DMS53 (cell line): Measurements from ENCODE around the gene WBP4.
"Not testable (repeated sequence)": the region's sequence is repeated elsewhere in the genome, so short reads cannot be mapped to it uniquely, and the experiment has no call there.

Source experiments
- DNase-seq: peaks from one replicate; lab custom pipeline; 2025; lab: John Stamatoyannopoulos, UW

WBP4 gene

GRCh38 chr13:41061075-41061913 is at the start of gene WBP4:
TSS of gene WBP4 (plus strand) at chr13:41061509. CDS start at chr13:41061674, 165 bp downstream.
- peak; percentile 96 for DNase-seq

- no peak for DNase-seq
Measured at GRCh38 chr13:41012536-41012935, 48.8 kb upstream of the WBP4 start.

GRCh38 chr13:41013835-41014234 is 47.5 kb upstream of the WBP4 start:
- no peak for DNase-seq

GRCh38 chr13:41015920-41016319 is 45.4 kb upstream of the WBP4 start:
- DNase-seq = no peak

- peak; percentile 35 for DNase-seq
Measured at GRCh38 chr13:41017159-41017558, 44.1 kb upstream of the WBP4 start.

- peak; percentile 63 for DNase-seq
Measured at GRCh38 chr13:41017817-41018601, 43.3 kb upstream of the WBP4 start.

- DNase-seq = no peak
Measured at GRCh38 chr13:41018602-41018948, 42.7 kb upstream of the WBP4 start.

GRCh38 chr13:41019011-41019487 is 42.3 kb upstream of the WBP4 start, which contains the start of gene ELF1:
TSS of gene ELF1 (minus strand) at chr13:41019316. CDS start at chr13:40982054, 37,262 bp downstream.
- peak; percentile 92 for DNase-seq

GRCh38 chr13:41019578-41020347 is 41.5 kb upstream of the WBP4 start:
- DNase-seq = peak; percentile 69

GRCh38 chr13:41025518-41025917 is 35.8 kb upstream of the WBP4 start:
- peak; percentile 76 for DNase-seq

- DNase-seq = no peak
Measured at GRCh38 chr13:41026788-41027187, 34.5 kb upstream of the WBP4 start.

GRCh38 chr13:41028051-41028450 is 33.3 kb upstream of the WBP4 start:
- DNase-seq = no peak

- no peak for DNase-seq
Measured at GRCh38 chr13:41029629-41030028, 31.7 kb upstream of the WBP4 start.

GRCh38 chr13:41032691-41033376 is 28.5 kb upstream of the WBP4 start:
- no peak for DNase-seq

- no peak for DNase-seq
Measured at GRCh38 chr13:41034382-41034781, 26.9 kb upstream of the WBP4 start.

GRCh38 chr13:41034881-41035280 is 26.4 kb upstream of the WBP4 start:
- DNase-seq = peak; percentile 39

- DNase-seq = not testable (repeated sequence)
Measured at GRCh38 chr13:41036557-41036956, 24.8 kb upstream of the WBP4 start.

GRCh38 chr13:41039746-41040145 is 21.6 kb upstream of the WBP4 start:
- DNase-seq = no peak

- DNase-seq = no peak
Measured at GRCh38 chr13:41040584-41041334, 20.6 kb upstream of the WBP4 start.

- not testable (repeated sequence) for DNase-seq
Measured at GRCh38 chr13:41042419-41042818, 18.9 kb upstream of the WBP4 start.

- DNase-seq = no peak
Measured at GRCh38 chr13:41048640-41049039, 12.7 kb upstream of the WBP4 start.
